ENCODE measurements around the gene AK1. TPM values are rescaled to one million over a fixed set of nuclear protein-coding genes. Genes with fewer than 3 reads are reported as not detected.

The AK1 gene
- total and polyA plus RNA-seq, 2 of the 13 experiments (the other 11 are each of a cell fraction or from before 2014, with no cell fraction given), result 19.1 to 32.8 TPM

DNA sequence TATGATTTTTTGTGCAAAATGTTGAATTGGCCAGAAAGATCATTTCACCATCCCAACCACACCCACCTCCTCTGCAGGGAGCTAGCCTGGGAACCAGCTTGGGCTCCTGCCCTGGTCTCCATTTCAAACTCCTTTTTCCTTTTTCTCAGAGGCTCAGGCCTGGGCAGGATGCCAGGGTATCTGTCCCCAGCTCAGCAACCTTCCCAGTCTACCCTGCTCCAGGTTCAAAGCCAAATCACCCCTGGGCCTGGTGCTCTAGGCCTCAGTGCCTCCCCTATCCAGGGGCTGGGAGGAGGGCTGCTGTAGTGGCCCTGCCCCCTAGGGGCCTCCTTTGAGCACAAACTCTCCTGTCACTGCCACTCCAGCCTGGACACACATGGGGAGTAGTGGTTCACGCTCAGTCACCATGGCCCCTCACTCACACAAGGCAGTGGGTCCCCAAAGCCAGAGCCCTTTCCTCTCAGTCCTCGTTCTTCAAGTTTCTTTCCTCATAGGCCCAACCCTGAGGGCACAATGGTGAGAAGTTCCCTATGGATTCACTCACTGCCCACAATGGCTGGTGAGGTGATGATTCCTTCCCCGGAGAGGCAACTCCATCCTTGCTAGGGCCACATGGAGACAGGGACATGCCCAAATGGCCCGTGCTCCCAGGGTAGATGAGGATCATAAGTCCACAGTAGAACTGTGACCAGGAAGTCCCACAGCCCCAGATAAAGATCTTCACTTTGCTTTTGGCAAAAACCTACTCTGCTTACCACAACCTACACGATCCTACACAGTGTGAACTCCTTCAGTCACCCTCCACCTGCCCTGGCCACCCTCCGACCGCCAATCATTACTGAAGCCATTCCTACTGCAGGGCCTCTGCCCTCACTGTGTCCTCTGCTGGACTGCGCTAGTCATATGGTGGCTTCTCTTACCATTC lies 41.0 kb upstream of the AK1 start (continued):
- TF ChIP-seq, protein P1, sequence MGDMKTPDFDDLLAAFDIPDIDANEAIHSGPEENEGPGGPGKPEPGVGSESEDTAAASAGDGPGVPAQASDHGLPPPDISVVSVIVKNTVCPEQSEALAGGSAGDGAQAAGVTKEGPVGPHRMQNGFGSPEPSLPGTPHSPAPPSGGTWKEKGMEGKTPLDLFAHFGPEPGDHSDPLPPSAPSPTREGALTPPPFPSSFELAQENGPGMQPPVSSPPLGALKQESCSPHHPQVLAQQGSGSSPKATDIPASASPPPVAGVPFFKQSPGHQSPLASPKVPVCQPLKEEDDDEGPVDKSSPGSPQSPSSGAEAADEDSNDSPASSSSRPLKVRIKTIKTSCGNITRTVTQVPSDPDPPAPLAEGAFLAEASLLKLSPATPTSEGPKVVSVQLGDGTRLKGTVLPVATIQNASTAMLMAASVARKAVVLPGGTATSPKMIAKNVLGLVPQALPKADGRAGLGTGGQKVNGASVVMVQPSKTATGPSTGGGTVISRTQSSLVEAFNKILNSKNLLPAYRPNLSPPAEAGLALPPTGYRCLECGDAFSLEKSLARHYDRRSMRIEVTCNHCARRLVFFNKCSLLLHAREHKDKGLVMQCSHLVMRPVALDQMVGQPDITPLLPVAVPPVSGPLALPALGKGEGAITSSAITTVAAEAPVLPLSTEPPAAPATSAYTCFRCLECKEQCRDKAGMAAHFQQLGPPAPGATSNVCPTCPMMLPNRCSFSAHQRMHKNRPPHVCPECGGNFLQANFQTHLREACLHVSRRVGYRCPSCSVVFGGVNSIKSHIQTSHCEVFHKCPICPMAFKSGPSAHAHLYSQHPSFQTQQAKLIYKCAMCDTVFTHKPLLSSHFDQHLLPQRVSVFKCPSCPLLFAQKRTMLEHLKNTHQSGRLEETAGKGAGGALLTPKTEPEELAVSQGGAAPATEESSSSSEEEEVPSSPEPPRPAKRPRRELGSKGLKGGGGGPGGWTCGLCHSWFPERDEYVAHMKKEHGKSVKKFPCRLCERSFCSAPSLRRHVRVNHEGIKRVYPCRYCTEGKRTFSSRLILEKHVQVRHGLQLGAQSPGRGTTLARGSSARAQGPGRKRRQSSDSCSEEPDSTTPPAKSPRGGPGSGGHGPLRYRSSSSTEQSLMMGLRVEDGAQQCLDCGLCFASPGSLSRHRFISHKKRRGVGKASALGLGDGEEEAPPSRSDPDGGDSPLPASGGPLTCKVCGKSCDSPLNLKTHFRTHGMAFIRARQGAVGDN (CRISPR knock-in tag; IDR thresholded peaks at IDR 0.05), result peak; percentile 37
- TF ChIP-seq TEAD3 (CRISPR knock-in tag; optimal IDR thresholded peaks at IDR 0.05; ENCODE audit: borderline replicate concordance), result peak; percentile 30
- TF ChIP-seq, protein P2, sequence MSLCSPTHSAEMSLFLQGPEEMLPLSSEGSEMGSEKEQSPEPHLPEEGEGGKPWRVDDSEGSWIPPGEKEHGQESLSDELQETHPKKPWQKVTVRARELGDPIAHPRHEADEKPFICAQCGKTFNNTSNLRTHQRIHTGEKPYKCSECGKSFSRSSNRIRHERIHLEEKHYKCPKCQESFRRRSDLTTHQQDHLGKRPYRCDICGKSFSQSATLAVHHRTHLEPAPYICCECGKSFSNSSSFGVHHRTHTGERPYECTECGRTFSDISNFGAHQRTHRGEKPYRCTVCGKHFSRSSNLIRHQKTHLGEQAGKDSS (CRISPR knock-in tag; IDR thresholded peaks at IDR 0.05; ENCODE audit: borderline replicate concordance, low read depth), result 0 out of 2 replicates have a peak, but pooled peaks have one; percentile 41
- TF ChIP-seq, protein P3, sequence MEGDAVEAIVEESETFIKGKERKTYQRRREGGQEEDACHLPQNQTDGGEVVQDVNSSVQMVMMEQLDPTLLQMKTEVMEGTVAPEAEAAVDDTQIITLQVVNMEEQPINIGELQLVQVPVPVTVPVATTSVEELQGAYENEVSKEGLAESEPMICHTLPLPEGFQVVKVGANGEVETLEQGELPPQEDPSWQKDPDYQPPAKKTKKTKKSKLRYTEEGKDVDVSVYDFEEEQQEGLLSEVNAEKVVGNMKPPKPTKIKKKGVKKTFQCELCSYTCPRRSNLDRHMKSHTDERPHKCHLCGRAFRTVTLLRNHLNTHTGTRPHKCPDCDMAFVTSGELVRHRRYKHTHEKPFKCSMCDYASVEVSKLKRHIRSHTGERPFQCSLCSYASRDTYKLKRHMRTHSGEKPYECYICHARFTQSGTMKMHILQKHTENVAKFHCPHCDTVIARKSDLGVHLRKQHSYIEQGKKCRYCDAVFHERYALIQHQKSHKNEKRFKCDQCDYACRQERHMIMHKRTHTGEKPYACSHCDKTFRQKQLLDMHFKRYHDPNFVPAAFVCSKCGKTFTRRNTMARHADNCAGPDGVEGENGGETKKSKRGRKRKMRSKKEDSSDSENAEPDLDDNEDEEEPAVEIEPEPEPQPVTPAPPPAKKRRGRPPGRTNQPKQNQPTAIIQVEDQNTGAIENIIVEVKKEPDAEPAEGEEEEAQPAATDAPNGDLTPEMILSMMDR (CRISPR knock-in tag; IDR thresholded peaks at IDR 0.05), result peak; percentile 76
- TF ChIP-seq, protein P4, sequence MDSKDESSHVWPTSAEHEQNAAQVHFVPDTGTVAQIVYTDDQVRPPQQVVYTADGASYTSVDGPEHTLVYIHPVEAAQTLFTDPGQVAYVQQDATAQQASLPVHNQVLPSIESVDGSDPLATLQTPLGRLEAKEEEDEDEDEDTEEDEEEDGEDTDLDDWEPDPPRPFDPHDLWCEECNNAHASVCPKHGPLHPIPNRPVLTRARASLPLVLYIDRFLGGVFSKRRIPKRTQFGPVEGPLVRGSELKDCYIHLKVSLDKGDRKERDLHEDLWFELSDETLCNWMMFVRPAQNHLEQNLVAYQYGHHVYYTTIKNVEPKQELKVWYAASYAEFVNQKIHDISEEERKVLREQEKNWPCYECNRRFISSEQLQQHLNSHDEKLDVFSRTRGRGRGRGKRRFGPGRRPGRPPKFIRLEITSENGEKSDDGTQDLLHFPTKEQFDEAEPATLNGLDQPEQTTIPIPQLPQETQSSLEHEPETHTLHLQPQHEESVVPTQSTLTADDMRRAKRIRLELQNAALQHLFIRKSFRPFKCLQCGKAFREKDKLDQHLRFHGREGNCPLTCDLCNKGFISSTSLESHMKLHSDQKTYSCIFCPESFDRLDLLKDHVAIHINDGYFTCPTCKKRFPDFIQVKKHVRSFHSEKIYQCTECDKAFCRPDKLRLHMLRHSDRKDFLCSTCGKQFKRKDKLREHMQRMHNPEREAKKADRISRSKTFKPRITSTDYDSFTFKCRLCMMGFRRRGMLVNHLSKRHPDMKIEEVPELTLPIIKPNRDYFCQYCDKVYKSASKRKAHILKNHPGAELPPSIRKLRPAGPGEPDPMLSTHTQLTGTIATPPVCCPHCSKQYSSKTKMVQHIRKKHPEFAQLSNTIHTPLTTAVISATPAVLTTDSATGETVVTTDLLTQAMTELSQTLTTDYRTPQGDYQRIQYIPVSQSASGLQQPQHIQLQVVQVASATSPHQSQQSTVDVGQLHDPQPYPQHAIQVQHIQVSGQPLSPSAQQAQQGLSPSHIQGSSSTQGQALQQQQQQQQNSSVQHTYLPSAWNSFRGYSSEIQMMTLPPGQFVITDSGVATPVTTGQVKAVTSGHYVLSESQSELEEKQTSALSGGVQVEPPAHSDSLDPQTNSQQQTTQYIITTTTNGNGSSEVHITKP (CRISPR knock-in tag; IDR thresholded peaks at IDR 0.05; ENCODE audit: low read depth), result peak; percentile 53; the same call in 1 of the 2 replicates

Data from HepG2 (cell line).